HEK293 (cell line): ENCODE results near the gene SOX9.

Experiments used
- CTCF ChIA-PET: fragments of 350-600 bp; formaldehyde crosslinking; extraction: SDS; loops from one replicate; lab custom pipeline; 2021; ENCODE audit warnings: antibody characterized with exemption; lab: Yijun Ruan, JAX
- POLR2A ChIA-PET: fragments of 300-600 bp; formaldehyde crosslinking; extraction: SDS; loops from one replicate; lab custom pipeline; 2020; ENCODE audit warnings: antibody characterized with exemption, inconsistent platforms; lab: Yijun Ruan, JAX
- H3K27ac ChIP-seq: fragments of 200-500 bp; sonication (Bioruptor generic); 2 replicates; pipeline ENCODE4 v1.5.1; 2014; ENCODE audit warnings: low read depth, low read length, control low read depth, inconsistent platforms; ENCODE audit errors: extremely low read depth
- H3K36me3 ChIP-seq, 2 experiments: fragments of 200-500 bp in 1 of 2; sonication (Bioruptor generic) in 1 of 2; 1 replicate in 1 of 2; 2 replicates in 1 of 2; pipeline ENCODE4 v1.5.1; 2014 to 2017; ENCODE audit warnings: inconsistent platforms in 2 of 2, low read length in 2 of 2; ENCODE audit not compliant: control insufficient read depth in 2 of 2, insufficient read depth in 1 of 2
- H3K4me1 ChIP-seq: fragments of 200-500 bp; sonication (Bioruptor generic); 2 replicates; pipeline ENCODE4 v1.5.1; 2014; ENCODE audit warnings: mild to moderate bottlenecking, low read length, inconsistent platforms; ENCODE audit not compliant: control insufficient read depth, insufficient read depth
- H3K4me3 ChIP-seq: 2 replicates; pipeline ENCODE4 v1.5.1; 2011; ENCODE audit warnings: low read depth, mild to moderate bottlenecking, control low read depth, low read length, moderate library complexity
- H3K9me3 ChIP-seq: fragments of 200-500 bp; sonication (Bioruptor generic); 2 replicates; pipeline ENCODE4 v1.5.1; 2014; ENCODE audit warnings: low read depth, low read length, inconsistent platforms; ENCODE audit not compliant: control insufficient read depth, insufficient read depth
- HOXA7 ChIP-seq: sonication (generic); formaldehyde crosslinking; IDR thresholded peaks from 2 replicates; pipeline ENCODE4 v1.8.1; 2022; ENCODE audit warnings: missing genetic modification reagents, borderline replicate concordance
- MYNN ChIP-seq: fragments of 450-650 bp; formaldehyde crosslinking; IDR thresholded peaks from 2 replicates; pipeline ENCODE4 v1.5.1; 2016; ENCODE audit warnings: missing biosample characterization, missing genetic modification characterization, borderline replicate concordance
- PRDM1 ChIP-seq: fragments of 450-650 bp; formaldehyde crosslinking; IDR thresholded peaks from 2 replicates; pipeline ENCODE4; 2016; ENCODE audit warnings: missing biosample characterization, missing genetic modification characterization
- SETDB1 ChIP-seq: IDR thresholded peaks from one replicate; pipeline ENCODE4 v1.6.1; 2017; ENCODE audit warnings: mild to moderate bottlenecking, low read length, moderate library complexity, mixed read lengths; ENCODE audit not compliant: insufficient read length
- TRIM28 ChIP-seq: IDR thresholded peaks from 2 replicates; pipeline ENCODE4 v1.6.1; 2011; ENCODE audit warnings: low read length, control low read depth, borderline replicate concordance
- ZBTB17 ChIP-seq: fragments of 450-650 bp; formaldehyde crosslinking; IDR thresholded peaks from 2 replicates; pipeline ENCODE4 v1.5.1; 2016; ENCODE audit warnings: missing biosample characterization, missing genetic modification characterization
- ZBTB7A ChIP-seq: fragments of 450-650 bp; formaldehyde crosslinking; IDR thresholded peaks from 2 replicates; pipeline ENCODE4 v1.5.1; 2016; ENCODE audit warnings: low read depth, missing biosample characterization, missing genetic modification characterization
- ZFHX2 ChIP-seq: fragments of 450-650 bp; formaldehyde crosslinking; conservative IDR thresholded peaks from 2 replicates; pipeline ENCODE4 v1.5.1; 2016; ENCODE audit warnings: missing biosample characterization, missing genetic modification characterization
- ZNF157 ChIP-seq: fragments of 450-650 bp; formaldehyde crosslinking; IDR thresholded peaks from 2 replicates; pipeline ENCODE4 v1.5.1; 2016; ENCODE audit warnings: missing biosample characterization, missing genetic modification characterization
- ZNF274 ChIP-seq, 2 experiments: fragments of 200-500 bp in 1 of 2; fragments of 450-650 bp in 1 of 2; sonication (Bioruptor generic) in 1 of 2; formaldehyde crosslinking in 1 of 2; IDR thresholded peaks; 2 replicates each; pipeline versions ENCODE4 v1.5.1 to v1.6.1; 2014 to 2016; ENCODE audit warnings: borderline replicate concordance in 1 of 2, inconsistent platforms in 1 of 2, low read length in 1 of 2, missing biosample characterization in 1 of 2, missing genetic modification characterization in 1 of 2
- ZNF354C ChIP-seq: fragments of 450-650 bp; formaldehyde crosslinking; IDR thresholded peaks from 2 replicates; pipeline ENCODE4 v1.5.1; 2016; ENCODE audit warnings: missing biosample characterization, missing genetic modification characterization, low read depth, borderline replicate concordance
- ZNF394 ChIP-seq: fragments of 450-650 bp; formaldehyde crosslinking; IDR thresholded peaks from 2 replicates; pipeline ENCODE4 v1.5.1; 2016; ENCODE audit warnings: missing biosample characterization, missing genetic modification characterization, mild to moderate bottlenecking, moderate library complexity, borderline replicate concordance
- ZNF404 ChIP-seq: fragments of 450-650 bp; formaldehyde crosslinking; IDR thresholded peaks from 2 replicates; pipeline ENCODE4 v1.5.1; 2017; ENCODE audit warnings: missing biosample characterization, missing genetic modification characterization
- ZNF585B ChIP-seq: fragments of 450-650 bp; formaldehyde crosslinking; IDR thresholded peaks from 2 replicates; pipeline ENCODE4 v1.5.1; 2016; ENCODE audit warnings: missing biosample characterization, missing genetic modification characterization
- ZNF658 ChIP-seq: fragments of 450-650 bp; formaldehyde crosslinking; IDR thresholded peaks from 2 replicates; pipeline ENCODE4; 2016; ENCODE audit warnings: missing biosample characterization, missing genetic modification characterization
- ZNF701 ChIP-seq: fragments of 450-650 bp; formaldehyde crosslinking; IDR thresholded peaks from 2 replicates; pipeline ENCODE4 v1.5.1; 2016; ENCODE audit warnings: missing biosample characterization, missing genetic modification characterization
- ZNF707 ChIP-seq: fragments of 450-650 bp; formaldehyde crosslinking; IDR thresholded peaks from 2 replicates; pipeline ENCODE4 v1.5.1; 2016; ENCODE audit warnings: missing biosample characterization, missing genetic modification characterization
- TF ChIP-seq, protein P1 (sequence below): fragments of 450-650 bp; formaldehyde crosslinking; IDR thresholded peaks from 2 replicates; pipeline ENCODE4 v1.5.1; 2016; ENCODE audit warnings: missing biosample characterization, missing genetic modification characterization
- TF ChIP-seq, protein P2 (sequence below): sonication (generic); formaldehyde crosslinking; IDR thresholded peaks from 2 replicates; pipeline ENCODE4 v1.8.1; 2022; ENCODE audit warnings: mild to moderate bottlenecking, moderate library complexity, missing genetic modification reagents
- TF ChIP-seq, protein P3 (sequence below): fragments of 450-650 bp; formaldehyde crosslinking; IDR thresholded peaks from 2 replicates; pipeline ENCODE4 v1.5.1; 2016; ENCODE audit warnings: missing biosample characterization, missing genetic modification characterization
- TF ChIP-seq, protein P4 (sequence below): fragments of 450-650 bp; formaldehyde crosslinking; IDR thresholded peaks from 2 replicates; pipeline ENCODE4 v1.5.1; 2016; ENCODE audit warnings: missing biosample characterization, missing genetic modification characterization

The SOX9 gene

DNA sequence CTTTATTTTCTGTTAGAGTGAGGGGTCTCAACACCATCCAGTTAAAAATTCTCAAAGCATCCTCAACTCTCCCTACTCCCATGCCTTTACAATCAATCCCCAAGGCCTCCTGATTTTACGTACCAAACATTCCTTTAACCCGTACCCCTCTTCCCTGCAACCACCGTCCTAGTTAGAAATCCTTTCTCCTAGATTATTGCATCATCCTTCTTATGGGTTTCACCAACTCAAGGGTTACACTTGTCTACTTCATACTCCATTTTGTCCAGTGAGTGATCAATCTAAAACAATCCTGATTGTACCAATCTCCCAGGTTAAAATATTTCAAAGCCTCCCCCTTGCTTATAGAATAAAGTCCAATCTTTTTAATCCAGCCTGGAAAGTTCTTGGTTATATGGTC, 24.7 kb downstream of the SOX9 start:
- CTCF ChIA-PET: interaction anchor here (0.6 kb wide), 1 partner anchor 214 kb away, joined by 4 read pairs; no protein-coding TSS in a partner anchor

DNA sequence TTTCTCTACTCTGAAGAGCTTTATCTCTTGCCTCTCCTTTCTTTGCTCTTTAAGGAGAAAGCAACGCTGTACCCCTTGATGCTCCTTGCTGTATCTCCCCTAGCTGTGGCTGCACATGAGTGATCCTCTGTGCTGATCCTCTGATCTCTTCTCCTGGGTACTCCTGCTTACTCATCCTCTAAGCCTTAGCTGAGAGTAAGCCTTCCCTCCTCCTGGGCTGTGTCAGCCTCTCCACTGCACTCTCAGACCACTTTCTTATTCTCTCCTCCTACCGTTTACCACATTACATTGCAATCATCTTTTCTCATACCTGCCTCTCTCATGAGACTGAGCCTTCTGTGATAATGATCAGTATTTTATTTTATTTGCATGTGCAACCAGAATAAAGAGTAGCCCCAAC, 25.1 kb downstream of the SOX9 start:
- H3K27ac ChIP-seq: no peak overlapping the region
- H3K4me1 ChIP-seq: no peaks in the 10 kb centered on the region
- H3K9me3 ChIP-seq: no peaks in the 10 kb centered on the region
- H3K36me3 ChIP-seq: no peaks in the 10 kb centered on the region
- ChIA-PET CTCF (interaction anchor here (0.6 kb wide), 1 partner anchor 214 kb away, joined by 4 read pairs; no protein-coding TSS in a partner anchor), POLR2A (interaction anchor here (1.0 kb wide), 1 partner anchor 25 kb away, joined by 3 read pairs; the partner anchor contains the start of gene SOX9)
- TF ChIP-seq, protein P1, sequence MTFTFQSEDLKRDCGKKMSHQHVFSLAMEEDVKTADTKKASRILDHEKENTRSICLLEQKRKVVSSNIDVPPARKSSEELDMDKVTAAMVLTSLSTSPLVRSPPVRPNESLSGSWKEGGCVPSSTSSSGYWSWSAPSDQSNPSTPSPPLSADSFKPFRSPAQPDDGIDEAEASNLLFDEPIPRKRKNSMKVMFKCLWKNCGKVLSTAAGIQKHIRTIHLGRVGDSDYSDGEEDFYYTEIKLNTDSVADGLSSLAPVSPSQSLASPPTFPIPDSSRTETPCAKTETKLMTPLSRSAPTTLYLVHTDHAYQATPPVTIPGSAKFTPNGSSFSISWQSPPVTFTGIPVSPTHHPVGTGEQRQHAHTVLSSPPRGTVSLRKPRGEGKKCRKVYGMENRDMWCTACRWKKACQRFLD (tag by site-specific recombination): no peak
- TF ChIP-seq PRDM1 (peak; percentile 40; the same call in 1 of the 2 replicates), ZBTB7A (tag by site-specific recombination) (no peak), ZBTB17 (tag by site-specific recombination) (no peak)
- H3K4me3 ChIP-seq: no peak overlapping the region

More for the DNA sequence above, 24.7 kb downstream of the SOX9 start:
- TF ChIP-seq HOXA7 (CRISPR knock-in tag): no peak
- no peak for TF ChIP-seq ZNF585B (tag by site-specific recombination)
- TF ChIP-seq, protein P2, sequence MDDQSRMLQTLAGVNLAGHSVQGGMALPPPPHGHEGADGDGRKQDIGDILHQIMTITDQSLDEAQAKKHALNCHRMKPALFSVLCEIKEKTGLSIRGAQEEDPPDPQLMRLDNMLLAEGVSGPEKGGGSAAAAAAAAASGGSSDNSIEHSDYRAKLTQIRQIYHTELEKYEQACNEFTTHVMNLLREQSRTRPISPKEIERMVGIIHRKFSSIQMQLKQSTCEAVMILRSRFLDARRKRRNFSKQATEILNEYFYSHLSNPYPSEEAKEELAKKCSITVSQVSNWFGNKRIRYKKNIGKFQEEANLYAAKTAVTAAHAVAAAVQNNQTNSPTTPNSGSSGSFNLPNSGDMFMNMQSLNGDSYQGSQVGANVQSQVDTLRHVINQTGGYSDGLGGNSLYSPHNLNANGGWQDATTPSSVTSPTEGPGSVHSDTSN (CRISPR knock-in tag): no peak
- TF ChIP-seq ZNF394 (tag by site-specific recombination): no peak
- no peak for TF ChIP-seq SETDB1
- no peak for TF ChIP-seq ZNF658 (tag by site-specific recombination)
- no peak for TF ChIP-seq ZNF701 (tag by site-specific recombination)
- TF ChIP-seq, protein P3, sequence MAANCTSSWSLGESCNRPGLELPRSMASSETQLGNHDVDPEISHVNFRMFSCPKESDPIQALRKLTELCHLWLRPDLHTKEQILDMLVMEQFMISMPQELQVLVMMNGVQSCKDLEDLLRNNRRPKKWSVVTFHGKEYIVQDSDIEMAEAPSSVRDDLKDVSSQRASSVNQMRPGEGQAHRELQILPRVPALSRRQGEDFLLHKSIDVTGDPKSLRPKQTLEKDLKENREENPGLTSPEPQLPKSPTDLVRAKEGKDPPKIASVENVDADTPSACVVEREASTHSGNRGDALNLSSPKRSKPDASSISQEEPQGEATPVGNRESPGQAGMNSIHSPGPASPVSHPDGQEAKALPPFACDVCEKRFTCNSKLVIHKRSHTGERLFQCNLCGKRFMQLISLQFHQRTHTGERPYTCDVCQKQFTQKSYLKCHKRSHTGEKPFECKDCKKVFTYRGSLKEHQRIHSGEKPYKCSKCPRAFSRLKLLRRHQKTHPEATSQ (tag by site-specific recombination): no peak
- TF ChIP-seq ZNF707 (tag by site-specific recombination): no peak
- TF ChIP-seq MYNN (tag by site-specific recombination): no peak
- no peak for TF ChIP-seq ZFHX2 (tag by site-specific recombination)
- TF ChIP-seq ZNF157 (tag by site-specific recombination): no peak
- TF ChIP-seq ZNF404 (tag by site-specific recombination): no peak
- TF ChIP-seq TRIM28: no peak
- TF ChIP-seq, protein P4, sequence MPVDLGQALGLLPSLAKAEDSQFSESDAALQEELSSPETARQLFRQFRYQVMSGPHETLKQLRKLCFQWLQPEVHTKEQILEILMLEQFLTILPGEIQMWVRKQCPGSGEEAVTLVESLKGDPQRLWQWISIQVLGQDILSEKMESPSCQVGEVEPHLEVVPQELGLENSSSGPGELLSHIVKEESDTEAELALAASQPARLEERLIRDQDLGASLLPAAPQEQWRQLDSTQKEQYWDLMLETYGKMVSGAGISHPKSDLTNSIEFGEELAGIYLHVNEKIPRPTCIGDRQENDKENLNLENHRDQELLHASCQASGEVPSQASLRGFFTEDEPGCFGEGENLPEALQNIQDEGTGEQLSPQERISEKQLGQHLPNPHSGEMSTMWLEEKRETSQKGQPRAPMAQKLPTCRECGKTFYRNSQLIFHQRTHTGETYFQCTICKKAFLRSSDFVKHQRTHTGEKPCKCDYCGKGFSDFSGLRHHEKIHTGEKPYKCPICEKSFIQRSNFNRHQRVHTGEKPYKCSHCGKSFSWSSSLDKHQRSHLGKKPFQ (tag by site-specific recombination): no peak
- TF ChIP-seq ZNF354C (tag by site-specific recombination): no peak
- no peak for TF ChIP-seq ZNF274 (IDR thresholded peaks at IDR 0.05; ENCODE audit: low read length)
- TF ChIP-seq ZNF274 (tag by site-specific recombination; IDR thresholded peaks at IDR 0.05; ENCODE audit: borderline replicate concordance): no peak
- POLR2A ChIA-PET: interaction anchor here (1.0 kb wide), 1 partner anchor 25 kb away, joined by 3 read pairs; the partner anchor contains the start of gene SOX9
- H3K36me3 ChIP-seq: no peaks in the 10 kb centered on the region
- H3K4me1 ChIP-seq: no peaks in the 10 kb centered on the region
- no peak overlapping the region for H3K4me3 ChIP-seq
- no peaks in the 10 kb centered on the region for H3K9me3 ChIP-seq
- no peak overlapping the region for H3K27ac ChIP-seq
